Fibroblast of skin of left quadriceps (primary cell): ENCODE results near the gene QTRT2.

ENCODE experiments used
- DNase-seq, 2 experiments: peaks; one replicate each; pipeline ENCODE4 v3.0.0-alpha.2; 2013; ENCODE audit warnings: low read depth in 2 of 2

QTRT2 gene

GRCh38 chr3:114078126-114078525 lies 21.6 kb downstream of the QTRT2 start:
- no peak for DNase-seq

- DNase-seq: no peak
These were observed 23.2 kb downstream of the QTRT2 start for GRCh38 chr3:114079761-114080160.

- no peak for DNase-seq
These were observed 23.7 kb downstream of the QTRT2 start for GRCh38 chr3:114080201-114080600.

GRCh38 chr3:114081037-114081436 lies 24.5 kb downstream of the QTRT2 start:
- peak; percentile 46 to 48 for DNase-seq

GRCh38 chr3:114083112-114083511 lies 26.6 kb downstream of the QTRT2 start:
- DNase-seq: no peak

GRCh38 chr3:114086356-114086755 lies 29.8 kb downstream of the QTRT2 start:
- no peak for DNase-seq

GRCh38 chr3:114089675-114090074 lies 33.1 kb downstream of the QTRT2 start:
- DNase-seq: no peak

GRCh38 chr3:114092151-114093015 lies 35.8 kb downstream of the QTRT2 start:
- no peak for DNase-seq

GRCh38 chr3:114093016-114093380 lies 36.5 kb downstream of the QTRT2 start:
- DNase-seq: no peak

GRCh38 chr3:114093596-114093995 lies 37.1 kb downstream of the QTRT2 start:
- DNase-seq: peak; percentile 51 to 63

- no peak for DNase-seq
These were observed 39.3 kb downstream of the QTRT2 start for GRCh38 chr3:114095796-114096195.

GRCh38 chr3:114101101-114101500 lies 44.6 kb downstream of the QTRT2 start:
- no peak for DNase-seq

- DNase-seq: no peak
These were observed 46.6 kb downstream of the QTRT2 start for GRCh38 chr3:114103181-114103580.

GRCh38 chr3:114103858-114104257 lies 47.3 kb downstream of the QTRT2 start:
- no peak for DNase-seq

- no peak for DNase-seq
These were observed 47.9 kb downstream of the QTRT2 start for GRCh38 chr3:114104414-114104813.

GRCh38 chr3:114108137-114108536 lies 51.6 kb downstream of the QTRT2 start:
- no peak for DNase-seq

- no peak for DNase-seq
These were observed 53.9 kb downstream of the QTRT2 start for GRCh38 chr3:114110439-114110838.

GRCh38 chr3:114111060-114111770 lies 54.7 kb downstream of the QTRT2 start:
- DNase-seq: no peak

GRCh38 chr3:114112696-114113095 lies 56.2 kb downstream of the QTRT2 start:
- DNase-seq: peak; percentile 28

- no peak for DNase-seq
These were observed 58.2 kb downstream of the QTRT2 start for GRCh38 chr3:114114719-114115118.

- peak; percentile 38 to 44 for DNase-seq
These were observed 58.6 kb downstream of the QTRT2 start for GRCh38 chr3:114115143-114115542.

GRCh38 chr3:114119776-114120175 lies 63.2 kb downstream of the QTRT2 start:
- DNase-seq: no peak

- no peak for DNase-seq
These were observed 63.7 kb downstream of the QTRT2 start for GRCh38 chr3:114120211-114120610.
